ENCODE results near the gene CPT1A. TPM values are rescaled to one million over a fixed set of nuclear protein-coding genes. Genes with fewer than 3 reads are reported as not detected.

The CPT1A gene
- total and polyA plus RNA-seq, 10 of the 15 experiments (the other 5 are each of a cell fraction or from before 2014, with no cell fraction given) = 1.1 to 17.5 (median 6.0) TPM

- Histone ChIP-seq H3K36me3 (ENCODE audit: control insufficient read depth in 2 of 2, insufficient read depth in 2 of 2, low read length in 1 of 2) (peaks cover 2 to 4% of the 10 kb centered on the region in 2 experiments; a peak in 2 of 4 replicates), H3K27me3 (replicated peaks in 1 of 2; ENCODE audit: control insufficient read depth in 2 of 2, insufficient read depth in 2 of 2, low read length in 1 of 2) (no peaks in the 10 kb centered on the region), H3K4me1 (ENCODE audit: control insufficient read depth, insufficient read depth, low read length) (no peaks in the 10 kb centered on the region), H3K27ac (ENCODE audit: control insufficient read depth, insufficient read depth) (no peak overlapping the region), H3K79me2 (ENCODE audit: control insufficient read depth, insufficient read depth, low read length) (no peaks in the 10 kb centered on the region), H3K4me2 (ENCODE audit: control insufficient read depth, insufficient read depth) (no peak overlapping the region), H3K9me3 (replicated peaks; ENCODE audit: control insufficient read depth, insufficient read depth, low read length) (no peaks in the 10 kb centered on the region), H4K20me1 (ENCODE audit: control insufficient read depth, insufficient read depth) (no peaks in the 10 kb centered on the region), H3K9ac (ENCODE audit: control insufficient read depth, insufficient read depth, low read length) (no peak overlapping the region), H3K4me3 (no peak overlapping the region), H2AFZ (ENCODE audit: control insufficient read depth, low read depth, low read length) (no peak overlapping the region)
- RAD21 ChIA-PET (ENCODE audit: unreplicated experiment) = no interaction called here
- intact Hi-C loops (cut with micrococcal nuclease; ENCODE audit: unreplicated experiment) (no loop called here), in situ Hi-C loops (cut with MboI) (no loop called here)
- BruUV-seq (replicated peaks) = no TSS peak
- WGBS (ENCODE audit: insufficient coverage, insufficient replicate concordance, low lambda C conversion rate, missing lambda C conversion rate) = 93% methylated on average over 14 of the region's 16 CpGs
- SMC1A ChIA-PET (ENCODE audit: uncharacterized antibody, unreplicated experiment) = no interaction called here
- TF ChIP-seq SREBF1 (IDR thresholded peaks at IDR 0.05; ENCODE audit: low read length) (no peak), MXI1 (IDR thresholded peaks at IDR 0.05; ENCODE audit: low read depth, low read length) (no peak), ZNF207 (IDR thresholded peaks at IDR 0.05; ENCODE audit: borderline replicate concordance) (no peak), SUZ12 (IDR thresholded peaks at IDR 0.05; ENCODE audit: unreplicated experiment) (no peak), ZNF622 (IDR thresholded peaks at IDR 0.05) (no peak), NKRF (conservative IDR thresholded peaks at IDR 0.05) (no peak), TCF3 (IDR thresholded peaks at IDR 0.05; ENCODE audit: borderline replicate concordance, insufficient read depth, low read depth, low read length) (no peak), RFX5 (IDR thresholded peaks at IDR 0.05; ENCODE audit: low read depth, low read length) (no peak)
- DNase-seq (ENCODE audit: low read depth, low spot score) (no peak), FAIRE-seq (no peak), ATAC-seq (no peak)
- POLR2A ChIA-PET = no interaction called here
- CTCF ChIA-PET = no interaction called here
Measured at GRCh38 chr11:68783216-68783821, 58.4 kb downstream of the CPT1A start.
